GM18520 (cell line): ENCODE data around the gene ZMYND8.
"Not testable (repeated sequence)": the region's sequence is repeated elsewhere in the genome, so short reads cannot be mapped to it uniquely, and the experiment has no call there.

Source experiments
- ATAC-seq: cut with Tn5 transposase; IDR thresholded peaks from one replicate; pipeline ENCODE4 v1.9.1; 2021; ENCODE audit not compliant: unreplicated experiment

Gene ZMYND8

DNA sequence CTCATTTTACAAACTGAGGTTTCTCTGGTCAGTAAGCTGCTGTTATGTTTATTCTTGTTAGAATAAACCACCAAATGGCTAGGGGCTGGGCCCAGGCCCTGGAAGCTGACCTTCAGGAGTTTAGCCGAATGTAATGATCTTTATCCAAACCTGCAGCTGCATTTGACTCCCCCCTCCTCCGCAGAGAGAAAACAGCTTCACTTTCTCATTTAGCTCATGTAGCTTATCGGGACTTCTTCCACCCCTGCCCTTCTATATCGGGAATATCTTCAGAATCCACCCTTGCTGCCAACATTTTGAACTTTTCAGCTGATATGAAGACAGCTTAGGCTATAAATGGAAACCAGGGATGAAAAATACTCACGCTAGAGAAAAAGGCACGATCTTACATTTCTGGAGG is 102.6 kb downstream of the ZMYND8 start:
- no peak for ATAC-seq

DNA sequence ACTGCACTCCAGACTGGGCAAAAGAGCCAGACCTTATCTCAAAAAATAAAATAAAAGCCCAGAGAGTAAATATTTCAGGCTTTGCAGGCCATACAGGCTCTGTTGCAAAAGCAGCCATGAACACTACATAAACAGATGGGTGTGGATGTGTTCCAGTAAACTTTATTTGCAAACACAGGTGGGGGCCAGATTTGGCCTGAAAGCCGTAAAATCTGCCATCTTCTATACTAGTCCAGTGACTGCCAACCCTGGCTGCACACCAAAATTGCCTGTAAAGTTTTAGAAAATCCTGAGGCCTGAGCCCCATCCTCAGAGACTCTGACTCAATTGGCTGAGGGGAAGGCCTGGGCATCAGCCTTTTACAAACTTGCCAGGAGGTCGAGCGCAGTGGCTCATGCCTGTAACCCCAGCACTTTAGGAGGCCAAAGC is 103.6 kb downstream of the ZMYND8 start:
- no peak for ATAC-seq

DNA sequence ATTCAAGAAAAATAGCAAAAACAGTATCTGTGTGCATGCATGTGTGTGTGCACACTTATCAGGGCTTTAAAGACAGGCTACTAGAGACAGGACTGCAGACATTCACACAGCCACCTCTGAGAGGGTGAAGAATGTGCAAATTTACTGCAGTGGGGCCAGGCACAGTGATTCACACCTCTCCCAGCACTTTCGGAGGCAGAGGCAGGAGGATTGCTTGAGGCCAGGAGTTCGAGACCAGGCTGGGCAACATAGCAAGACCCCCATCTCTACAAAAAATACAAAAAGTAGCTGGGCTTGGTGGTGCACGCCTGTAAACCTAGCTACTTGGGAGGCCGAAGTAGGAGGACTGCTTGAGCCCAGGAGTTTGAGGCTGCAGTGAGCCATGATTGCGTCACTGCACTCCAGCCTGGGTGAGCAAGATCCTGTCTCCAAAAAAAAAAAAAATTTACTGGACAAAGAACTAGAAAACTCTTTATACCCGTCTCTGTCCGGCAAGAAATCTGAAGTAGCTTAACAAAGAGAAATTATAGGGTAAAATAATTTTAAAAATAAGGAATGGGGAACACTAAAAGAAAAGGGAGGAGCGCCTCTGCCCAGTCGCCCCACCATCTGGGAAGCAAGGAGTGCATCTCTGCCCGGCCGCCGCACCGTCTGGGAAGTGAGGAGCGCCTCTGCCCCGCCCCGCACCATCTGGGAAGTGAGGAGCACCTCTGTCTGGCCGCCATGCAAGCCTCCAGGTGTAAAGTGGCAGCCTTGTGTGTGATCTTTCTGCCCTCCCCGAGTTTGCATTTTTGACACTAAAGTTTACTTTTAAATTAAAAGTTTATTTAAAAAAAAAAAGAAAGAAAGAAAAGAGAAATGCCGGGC is 105.1 kb downstream of the ZMYND8 start:
- no peak for ATAC-seq

DNA sequence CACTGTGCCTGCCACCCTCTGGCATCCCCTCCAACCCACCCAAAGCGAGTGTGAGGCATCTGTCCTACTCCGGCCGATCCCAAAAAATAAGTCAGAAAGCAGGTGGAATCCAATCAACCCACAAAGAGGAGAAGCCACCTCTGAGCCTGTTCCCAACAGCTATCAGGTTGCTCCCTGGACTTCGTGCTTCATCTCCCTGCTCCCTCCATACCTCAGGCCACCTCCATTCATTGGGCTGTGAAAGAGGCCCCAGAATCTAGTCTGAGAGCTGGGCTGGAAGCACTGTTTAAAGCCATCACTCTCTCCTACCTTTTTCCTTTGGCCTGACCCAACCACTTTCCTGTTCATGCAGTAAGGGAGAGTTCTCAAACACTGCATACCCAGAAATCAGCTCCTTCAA is 106.1 kb downstream of the ZMYND8 start:
- ATAC-seq: no peak

DNA sequence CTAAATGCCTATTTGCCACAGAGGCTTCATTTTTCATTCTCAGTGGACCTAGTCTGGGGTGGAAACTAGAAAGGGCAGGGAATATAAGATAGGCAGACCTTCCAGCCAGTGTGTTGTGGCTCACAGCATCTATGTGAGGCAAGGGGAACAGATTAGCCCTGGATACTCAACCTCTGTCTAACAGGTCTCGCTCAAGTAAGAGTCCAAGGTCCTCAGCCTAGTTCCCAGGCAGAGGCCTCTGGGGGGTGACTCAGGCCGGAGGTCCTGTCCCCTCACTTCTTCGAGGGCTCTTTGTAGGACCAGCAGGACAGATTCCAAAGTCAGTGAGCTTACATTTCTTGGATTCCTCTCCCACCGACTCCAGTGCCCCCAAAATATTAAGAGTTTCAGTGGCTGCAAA is 106.6 kb downstream of the ZMYND8 start:
- ATAC-seq: no peak

DNA sequence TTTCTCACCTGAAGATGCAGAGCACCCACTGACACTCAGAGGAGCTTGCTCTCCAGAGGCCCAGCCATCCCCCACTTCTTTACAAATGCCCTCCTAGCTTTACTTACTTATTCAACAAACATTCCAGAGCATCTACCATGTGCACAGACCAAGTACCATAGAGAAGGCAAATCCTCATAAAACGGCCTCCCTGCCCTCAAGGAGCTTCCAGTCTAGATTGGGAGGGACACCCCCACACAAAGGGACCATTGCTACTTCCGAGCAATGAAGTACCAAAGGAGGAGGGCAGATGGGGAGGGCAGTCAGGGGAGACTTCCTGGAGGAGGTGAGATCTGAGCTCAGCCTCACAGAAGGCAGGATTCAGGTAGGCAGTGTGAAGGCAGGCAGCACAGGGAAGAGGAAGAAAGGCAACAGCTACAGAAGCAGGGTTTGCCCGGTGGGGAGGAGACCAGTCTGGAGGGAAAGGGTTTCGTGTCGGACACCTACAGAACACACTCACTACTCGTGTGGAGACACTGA is 108.0 kb downstream of the ZMYND8 start:
- ATAC-seq: no peak

DNA sequence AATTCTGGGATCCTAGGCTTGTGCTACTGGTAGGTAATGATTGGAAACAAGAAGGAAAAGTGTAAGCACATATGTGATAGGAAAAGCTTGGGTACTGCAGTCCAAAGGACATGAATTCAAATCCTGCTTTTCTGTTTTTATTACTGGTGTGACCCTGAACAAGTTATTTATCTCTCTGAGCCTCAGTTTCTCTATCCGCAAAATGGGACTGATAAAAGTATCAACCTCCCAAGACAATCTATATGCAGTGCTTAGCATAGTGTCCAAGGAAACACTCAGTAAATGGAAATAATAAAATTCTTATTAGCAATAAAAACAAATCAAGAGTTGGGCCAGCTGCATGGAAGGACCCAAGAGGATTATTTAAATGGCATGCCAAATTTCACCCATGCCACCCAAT is 108.5 kb downstream of the ZMYND8 start:
- ATAC-seq: no peak

DNA sequence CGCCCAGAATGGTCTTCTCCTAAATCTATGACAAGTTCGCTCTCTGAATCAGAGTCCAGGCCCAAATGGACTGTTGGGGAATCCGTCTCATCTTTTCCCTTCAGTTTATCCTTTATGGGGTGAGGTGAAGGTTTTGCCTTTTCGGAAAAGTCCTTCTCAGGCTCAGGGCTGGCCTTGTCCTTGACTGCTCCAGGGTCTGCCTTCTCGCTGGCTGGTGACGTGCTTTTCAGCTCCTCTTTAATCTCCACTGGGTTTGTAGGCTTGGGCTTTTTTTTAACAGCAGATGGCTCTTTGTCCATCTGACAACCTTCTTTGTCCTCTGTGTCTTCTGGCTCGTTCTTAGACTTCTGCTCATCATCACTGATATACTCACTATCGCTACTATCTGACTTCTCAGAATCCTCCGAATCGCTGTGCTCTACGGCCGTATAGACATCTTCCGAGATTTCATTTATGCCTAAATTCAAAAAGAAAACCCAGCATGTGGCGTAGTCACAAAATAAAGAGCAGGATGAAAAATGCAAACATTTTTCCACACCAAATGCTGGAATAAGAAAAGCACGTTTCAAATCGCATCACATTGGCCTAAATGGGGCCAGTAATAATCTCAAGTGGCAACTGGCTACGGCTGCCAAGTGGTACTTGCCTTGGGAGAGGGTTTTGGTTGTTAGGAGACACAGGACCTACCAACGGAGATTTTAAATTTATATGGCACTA is 110.3 kb downstream of the ZMYND8 start:
- ATAC-seq: no peak

DNA sequence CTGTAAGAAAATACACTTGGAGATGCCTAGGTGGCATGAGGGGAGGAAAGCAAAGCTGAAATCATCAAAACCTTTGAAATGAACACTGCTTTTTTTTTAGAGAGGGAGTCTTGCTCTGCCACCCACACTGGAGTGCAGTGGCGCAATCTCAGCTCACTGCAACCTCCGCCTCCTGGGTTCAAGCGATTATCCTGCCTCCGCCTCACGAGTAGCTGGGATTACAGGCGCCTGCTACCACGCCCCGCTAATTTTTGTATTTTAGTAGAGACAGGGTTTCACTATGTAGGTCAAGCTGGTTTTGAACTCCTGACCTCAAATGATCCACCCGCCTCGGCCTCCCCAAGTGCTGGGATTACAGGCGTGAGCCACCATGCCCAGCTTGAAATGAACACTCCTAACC is 111.3 kb downstream of the ZMYND8 start:
- ATAC-seq: not testable (repeated sequence)

DNA sequence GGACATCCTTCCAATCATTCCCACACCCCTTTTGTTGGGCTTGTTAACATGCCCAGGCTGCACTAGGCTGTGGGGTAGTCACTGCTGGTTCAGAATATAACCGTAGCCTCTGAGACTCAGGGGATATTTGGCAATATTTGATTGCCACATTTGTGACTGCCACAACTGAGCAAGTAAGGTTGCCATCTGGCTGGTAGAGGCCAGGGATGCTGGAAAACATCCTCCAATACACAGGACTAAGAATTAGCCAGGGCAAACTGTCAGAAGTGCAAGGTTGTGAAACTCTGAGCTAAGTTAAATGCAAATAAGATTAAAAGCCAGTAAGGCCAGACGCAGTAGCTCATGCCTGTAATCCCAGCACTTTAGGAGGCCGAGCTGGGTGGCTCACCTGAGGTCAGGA is 112.0 kb downstream of the ZMYND8 start:
- ATAC-seq: no peak

DNA sequence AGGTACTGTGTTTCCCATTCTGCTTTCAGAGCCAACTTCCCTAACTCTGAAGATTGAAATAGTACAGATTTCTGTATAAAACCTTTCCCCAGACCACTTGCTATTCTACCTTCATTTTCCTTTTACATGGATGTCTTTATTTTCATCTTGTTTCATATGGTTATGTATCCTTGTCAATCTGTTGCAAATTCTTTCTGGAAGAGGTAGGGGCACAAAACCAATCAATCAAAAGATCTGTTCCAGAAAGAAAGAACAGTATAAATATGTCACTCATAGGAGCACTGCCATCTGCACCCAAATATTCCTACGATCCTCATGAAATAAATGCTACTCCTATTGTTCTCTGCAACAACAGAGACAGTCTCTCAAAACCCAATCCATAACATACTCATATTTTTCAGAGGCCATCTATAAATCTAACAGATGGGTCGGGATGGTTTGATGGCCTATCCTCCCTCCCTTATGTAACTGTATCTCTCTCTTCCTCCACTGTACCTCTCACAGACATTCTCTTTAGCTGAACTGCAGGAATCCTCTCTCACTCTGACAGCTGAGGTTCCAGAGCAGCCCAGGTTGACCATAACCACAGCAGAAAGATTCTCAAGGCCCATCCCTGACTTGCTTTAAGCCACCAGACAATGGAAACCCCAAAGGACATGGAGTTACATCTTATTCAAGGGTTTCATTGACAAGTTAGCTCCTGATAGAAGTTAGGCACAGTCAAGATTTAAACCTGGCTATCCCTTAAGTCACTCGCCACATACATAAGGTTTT is 112.8 kb downstream of the ZMYND8 start:
- no peak for ATAC-seq

DNA sequence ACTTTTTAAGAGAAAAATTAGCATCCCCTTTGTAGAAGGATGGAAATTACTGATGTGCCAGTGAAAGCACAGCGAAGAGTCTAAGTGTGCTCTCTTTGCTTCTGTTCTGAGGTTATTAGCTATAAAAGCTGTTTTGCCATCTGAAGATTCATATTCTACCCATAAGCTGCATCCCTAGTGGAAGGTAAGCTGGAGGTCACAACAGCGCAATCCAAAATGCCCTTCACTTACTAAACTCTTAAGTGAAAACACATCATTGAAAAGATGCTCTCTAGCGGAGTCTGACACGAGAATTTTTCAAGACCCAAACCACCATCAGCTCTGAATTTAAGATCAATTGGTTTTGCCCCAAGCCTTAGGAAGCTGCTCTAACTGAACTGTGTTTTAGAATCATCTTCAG is 113.5 kb downstream of the ZMYND8 start:
- ATAC-seq: no peak

DNA sequence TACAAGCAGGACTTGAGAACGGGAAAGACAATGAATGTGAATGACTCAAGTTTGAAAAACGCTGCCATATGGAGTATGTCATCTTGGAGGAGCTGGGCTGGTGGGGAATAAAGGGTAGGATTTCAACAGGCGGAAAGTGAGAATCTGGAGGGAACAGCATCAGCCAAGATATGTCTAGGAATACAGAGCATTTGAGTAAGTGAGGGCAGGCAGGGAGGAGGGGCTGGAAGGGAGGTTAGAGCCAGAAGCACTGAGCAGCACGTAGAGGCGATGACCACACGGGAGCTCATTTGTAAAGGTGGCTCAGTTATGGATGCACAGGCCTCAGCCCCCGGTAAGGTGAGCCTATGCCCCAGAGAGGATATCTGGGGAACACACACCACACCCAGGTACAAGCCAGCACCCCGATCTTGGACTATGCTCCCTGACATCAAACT is 115.1 kb downstream of the ZMYND8 start:
- no peak for ATAC-seq

DNA sequence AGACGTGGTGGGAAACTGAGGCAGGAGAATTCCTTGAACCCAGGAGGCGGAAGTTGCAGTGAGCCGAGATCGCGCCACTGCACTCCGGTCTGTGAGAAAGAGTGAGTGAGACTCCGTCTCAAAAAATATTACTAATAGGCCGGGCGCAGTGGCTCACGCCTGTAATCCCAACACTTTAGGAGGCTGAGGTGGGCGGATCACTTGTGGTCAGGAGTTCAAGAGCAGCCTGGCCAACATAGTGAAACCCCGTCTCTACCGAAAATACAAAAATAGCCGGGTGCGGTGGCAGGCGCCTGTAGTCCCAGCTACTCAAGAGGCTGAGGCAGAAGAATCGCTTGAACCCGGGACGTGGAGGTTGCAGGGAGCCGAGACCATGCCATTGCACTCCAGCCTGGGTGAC is 116.4 kb downstream of the ZMYND8 start:
- not testable (repeated sequence) for ATAC-seq

DNA sequence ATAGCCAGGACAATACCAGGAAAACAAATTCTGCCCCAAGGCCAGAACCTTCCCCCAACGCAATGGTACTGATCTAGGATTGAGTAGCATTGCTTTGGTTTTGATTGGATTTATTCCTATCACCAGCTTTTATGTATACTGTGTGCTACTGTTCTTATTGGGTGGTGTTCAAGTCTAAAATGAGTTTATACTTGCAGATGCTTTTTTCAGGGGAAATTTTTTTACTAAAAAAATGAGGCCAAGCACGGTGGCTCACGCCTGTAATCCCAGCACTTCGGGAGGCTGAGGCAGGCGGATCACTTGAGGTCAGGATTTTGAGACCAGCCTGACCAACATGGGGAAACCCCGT is 116.8 kb downstream of the ZMYND8 start:
- ATAC-seq: no peak

DNA sequence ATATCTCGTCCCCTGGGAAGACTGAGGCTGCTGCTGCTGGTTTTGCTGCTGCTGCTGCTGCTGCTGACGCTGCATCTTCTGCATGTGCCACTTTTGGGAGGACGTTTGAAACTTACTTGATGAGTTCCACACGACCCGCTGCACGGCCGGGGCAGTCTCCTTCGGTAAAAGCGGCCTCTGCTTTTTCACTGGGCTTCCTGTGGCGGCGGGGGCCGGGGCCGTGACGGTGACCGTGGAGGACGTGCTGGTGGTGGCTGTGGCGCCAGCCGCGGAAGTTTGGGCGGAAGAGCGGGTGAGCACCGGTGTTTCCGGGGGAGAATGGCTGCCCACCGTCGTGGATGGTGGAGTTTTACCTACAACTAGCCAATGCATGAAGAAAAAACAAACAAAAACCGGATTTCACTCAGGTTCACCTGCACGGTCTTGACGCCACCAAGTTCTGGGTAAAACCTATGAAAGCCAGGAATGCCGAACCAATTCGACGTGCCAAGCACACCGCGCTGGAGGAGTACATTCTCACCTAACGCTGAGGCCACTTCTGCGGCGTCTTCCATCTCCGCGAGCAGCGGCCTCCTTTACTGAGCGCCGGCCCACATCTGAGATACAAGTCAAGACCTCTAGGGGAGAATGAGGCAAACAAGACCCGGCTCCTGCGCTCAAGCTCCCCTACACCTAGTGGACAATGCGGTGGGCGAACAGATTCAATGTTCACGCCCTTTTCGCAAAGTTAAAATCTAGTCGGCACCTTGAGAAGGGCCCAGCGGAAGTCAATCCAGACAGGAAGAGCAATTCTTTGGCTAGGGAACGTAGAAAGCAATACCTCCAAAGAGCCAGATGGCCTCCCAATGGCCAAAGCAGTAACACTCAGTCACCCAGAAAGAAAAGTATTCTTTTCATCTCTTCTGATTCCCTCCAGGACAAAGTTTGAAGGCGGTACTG is 117.5 kb downstream of the ZMYND8 start:
- no peak for ATAC-seq

DNA sequence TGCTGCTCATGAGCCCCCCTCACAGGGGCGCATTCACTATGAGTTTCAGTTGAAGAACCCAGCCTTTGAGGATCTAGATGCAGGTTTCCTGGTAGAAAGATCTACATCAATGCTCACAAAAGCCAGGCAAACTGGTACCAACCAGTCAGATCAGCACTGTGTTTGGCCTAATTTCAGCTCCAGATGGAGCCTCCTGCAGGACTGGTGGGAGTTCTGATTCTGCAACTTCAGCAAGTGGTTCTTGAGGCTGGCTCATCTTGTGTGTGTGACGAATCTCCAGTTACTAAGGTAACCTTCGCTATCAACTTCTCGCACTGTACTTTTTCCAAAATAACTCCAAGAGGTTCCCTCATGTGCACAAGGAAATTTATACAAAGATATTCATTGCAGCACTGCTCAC is 118.8 kb downstream of the ZMYND8 start:
- ATAC-seq: no peak

DNA sequence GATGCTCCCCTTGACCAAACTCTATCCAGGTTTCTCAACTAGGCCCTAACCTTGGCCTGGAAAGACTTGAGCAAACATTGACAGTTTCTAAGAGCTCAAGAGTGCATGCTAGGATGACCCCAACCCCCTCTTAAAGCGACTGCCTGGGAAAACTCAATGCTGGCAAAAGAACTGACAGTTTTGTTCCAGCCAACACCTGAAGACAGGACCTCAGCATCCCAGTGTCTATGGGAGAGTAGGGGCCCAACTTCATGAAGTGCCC is 119.9 kb downstream of the ZMYND8 start:
- ATAC-seq: no peak

DNA sequence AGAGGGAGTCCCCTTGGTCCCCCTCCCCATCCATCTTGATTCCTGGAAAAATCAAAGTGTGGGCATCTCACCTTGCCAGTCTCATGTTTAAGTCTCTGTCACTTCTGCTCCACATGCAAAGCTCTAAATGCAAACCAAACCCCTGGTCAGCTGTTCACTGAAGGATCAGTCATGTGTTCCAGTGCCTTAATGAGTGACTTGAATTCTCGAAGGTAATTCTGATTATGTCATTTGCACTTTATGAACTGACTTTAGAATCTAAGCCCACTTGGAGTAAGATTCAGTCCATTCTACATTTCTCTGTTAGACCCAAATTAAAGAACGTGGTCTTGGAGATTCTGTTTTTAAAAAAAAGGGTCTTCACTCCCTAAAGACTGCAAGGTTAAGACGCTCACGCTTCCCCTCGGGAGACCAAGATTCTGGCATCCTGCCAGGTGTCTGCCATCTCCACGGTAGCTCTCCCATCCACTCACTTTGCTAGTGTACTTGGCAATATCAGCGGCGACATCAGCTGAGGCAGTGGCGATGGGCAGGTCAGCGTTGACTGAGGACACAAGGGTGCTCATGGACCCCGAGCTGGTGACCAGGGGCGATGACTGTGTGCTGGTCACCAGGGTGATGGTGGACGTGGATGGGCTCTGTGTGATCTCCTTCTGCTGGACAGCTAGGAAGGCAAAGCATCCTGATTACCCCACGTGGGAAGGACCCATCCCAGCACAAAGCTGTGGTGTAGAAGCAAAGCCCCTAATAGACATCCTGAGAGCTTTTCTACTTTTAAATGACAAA is 120.5 kb downstream of the ZMYND8 start:
- ATAC-seq: no peak

DNA sequence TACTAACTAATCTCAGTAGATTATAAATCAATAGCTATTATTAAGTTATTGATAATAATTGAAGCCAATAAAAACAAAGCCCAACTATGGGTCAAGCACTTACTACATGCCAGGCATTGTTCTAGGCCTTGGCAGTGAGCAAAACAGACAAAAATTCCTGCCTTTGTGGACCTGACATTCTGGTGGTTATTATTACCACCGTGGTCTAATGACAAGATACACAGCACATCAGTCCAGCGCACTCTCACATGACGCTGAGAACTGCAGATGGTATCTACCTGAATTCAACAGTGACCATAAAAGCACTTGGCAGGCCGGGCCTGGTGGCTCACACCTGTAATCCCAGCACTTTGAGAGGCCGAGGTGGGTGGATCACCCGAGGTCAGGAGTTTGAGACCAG is 121.4 kb downstream of the ZMYND8 start:
- no peak for ATAC-seq
